Measurements from ENCODE around the gene TAF3.

Gene TAF3

DNA sequence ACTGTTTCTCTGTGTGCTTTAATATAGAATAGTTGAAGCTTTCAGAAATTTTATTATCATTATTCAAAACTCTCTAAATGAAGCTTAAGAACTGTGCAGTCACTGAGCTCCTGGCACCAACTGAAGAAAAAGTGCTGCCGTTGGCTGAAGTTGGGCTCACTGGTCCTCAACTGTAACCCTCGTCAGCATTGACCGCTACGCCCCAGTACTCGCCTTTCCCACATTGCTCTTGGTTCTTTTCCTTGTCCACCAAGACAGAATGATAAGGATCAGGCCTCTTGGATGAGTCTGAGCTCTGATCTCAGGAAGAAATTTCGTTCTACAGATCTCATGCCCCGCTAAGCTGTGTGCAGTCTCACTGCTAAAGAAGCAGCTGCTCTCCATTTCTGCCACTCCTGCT is 7.9 kb upstream of the TAF3 start:
- POLR2A ChIA-PET, result interaction anchor here (3.6 kb wide), 1 partner anchor 22 kb away, joined by 19 read pairs; the partner anchor contains the start of genes ATP5F1C and KIN
- CTCF ChIA-PET, result no interaction called here
- no peak overlapping the region for H3K4me3 ChIP-seq (ENCODE audit: low read depth, low read length)
- TF ChIP-seq, protein P1, sequence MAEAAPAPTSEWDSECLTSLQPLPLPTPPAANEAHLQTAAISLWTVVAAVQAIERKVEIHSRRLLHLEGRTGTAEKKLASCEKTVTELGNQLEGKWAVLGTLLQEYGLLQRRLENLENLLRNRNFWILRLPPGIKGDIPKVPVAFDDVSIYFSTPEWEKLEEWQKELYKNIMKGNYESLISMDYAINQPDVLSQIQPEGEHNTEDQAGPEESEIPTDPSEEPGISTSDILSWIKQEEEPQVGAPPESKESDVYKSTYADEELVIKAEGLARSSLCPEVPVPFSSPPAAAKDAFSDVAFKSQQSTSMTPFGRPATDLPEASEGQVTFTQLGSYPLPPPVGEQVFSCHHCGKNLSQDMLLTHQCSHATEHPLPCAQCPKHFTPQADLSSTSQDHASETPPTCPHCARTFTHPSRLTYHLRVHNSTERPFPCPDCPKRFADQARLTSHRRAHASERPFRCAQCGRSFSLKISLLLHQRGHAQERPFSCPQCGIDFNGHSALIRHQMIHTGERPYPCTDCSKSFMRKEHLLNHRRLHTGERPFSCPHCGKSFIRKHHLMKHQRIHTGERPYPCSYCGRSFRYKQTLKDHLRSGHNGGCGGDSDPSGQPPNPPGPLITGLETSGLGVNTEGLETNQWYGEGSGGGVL (tag by site-specific recombination; IDR thresholded peaks at IDR 0.05), result no peak
- no peak for TF ChIP-seq FEZF1 (tag by site-specific recombination; IDR thresholded peaks at IDR 0.05)
- TF ChIP-seq, protein P2, sequence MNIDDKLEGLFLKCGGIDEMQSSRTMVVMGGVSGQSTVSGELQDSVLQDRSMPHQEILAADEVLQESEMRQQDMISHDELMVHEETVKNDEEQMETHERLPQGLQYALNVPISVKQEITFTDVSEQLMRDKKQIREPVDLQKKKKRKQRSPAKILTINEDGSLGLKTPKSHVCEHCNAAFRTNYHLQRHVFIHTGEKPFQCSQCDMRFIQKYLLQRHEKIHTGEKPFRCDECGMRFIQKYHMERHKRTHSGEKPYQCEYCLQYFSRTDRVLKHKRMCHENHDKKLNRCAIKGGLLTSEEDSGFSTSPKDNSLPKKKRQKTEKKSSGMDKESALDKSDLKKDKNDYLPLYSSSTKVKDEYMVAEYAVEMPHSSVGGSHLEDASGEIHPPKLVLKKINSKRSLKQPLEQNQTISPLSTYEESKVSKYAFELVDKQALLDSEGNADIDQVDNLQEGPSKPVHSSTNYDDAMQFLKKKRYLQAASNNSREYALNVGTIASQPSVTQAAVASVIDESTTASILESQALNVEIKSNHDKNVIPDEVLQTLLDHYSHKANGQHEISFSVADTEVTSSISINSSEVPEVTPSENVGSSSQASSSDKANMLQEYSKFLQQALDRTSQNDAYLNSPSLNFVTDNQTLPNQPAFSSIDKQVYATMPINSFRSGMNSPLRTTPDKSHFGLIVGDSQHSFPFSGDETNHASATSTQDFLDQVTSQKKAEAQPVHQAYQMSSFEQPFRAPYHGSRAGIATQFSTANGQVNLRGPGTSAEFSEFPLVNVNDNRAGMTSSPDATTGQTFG (tag by site-specific recombination; IDR thresholded peaks at IDR 0.05; ENCODE audit: borderline replicate concordance), result no peak
- TF ChIP-seq, protein P3, sequence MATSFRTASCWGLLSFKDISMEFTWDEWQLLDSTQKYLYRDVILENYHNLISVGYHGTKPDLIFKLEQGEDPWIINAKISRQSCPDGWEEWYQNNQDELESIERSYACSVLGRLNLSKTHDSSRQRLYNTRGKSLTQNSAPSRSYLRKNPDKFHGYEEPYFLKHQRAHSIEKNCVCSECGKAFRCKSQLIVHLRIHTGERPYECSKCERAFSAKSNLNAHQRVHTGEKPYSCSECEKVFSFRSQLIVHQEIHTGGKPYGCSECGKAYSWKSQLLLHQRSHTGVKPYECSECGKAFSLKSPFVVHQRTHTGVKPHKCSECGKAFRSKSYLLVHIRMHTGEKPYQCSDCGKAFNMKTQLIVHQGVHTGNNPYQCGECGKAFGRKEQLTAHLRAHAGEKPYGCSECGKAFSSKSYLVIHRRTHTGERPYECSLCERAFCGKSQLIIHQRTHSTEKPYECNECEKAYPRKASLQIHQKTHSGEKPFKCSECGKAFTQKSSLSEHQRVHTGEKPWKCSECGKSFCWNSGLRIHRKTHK (tag by site-specific recombination; IDR thresholded peaks at IDR 0.05), result no peak
- TF ChIP-seq ZNF501 (tag by site-specific recombination; IDR thresholded peaks at IDR 0.05), result no peak
- TF ChIP-seq, protein P4, sequence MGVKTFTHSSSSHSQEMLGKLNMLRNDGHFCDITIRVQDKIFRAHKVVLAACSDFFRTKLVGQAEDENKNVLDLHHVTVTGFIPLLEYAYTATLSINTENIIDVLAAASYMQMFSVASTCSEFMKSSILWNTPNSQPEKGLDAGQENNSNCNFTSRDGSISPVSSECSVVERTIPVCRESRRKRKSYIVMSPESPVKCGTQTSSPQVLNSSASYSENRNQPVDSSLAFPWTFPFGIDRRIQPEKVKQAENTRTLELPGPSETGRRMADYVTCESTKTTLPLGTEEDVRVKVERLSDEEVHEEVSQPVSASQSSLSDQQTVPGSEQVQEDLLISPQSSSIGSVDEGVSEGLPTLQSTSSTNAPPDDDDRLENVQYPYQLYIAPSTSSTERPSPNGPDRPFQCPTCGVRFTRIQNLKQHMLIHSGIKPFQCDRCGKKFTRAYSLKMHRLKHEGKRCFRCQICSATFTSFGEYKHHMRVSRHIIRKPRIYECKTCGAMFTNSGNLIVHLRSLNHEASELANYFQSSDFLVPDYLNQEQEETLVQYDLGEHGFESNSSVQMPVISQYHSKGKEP (tag by site-specific recombination; IDR thresholded peaks at IDR 0.05), result no peak
- no peak for TF ChIP-seq ZNF707 (tag by site-specific recombination; IDR thresholded peaks at IDR 0.05)
- no peak for TF ChIP-seq SP3 (tag by site-specific recombination; IDR thresholded peaks at IDR 0.05)
- TF ChIP-seq, protein P5, sequence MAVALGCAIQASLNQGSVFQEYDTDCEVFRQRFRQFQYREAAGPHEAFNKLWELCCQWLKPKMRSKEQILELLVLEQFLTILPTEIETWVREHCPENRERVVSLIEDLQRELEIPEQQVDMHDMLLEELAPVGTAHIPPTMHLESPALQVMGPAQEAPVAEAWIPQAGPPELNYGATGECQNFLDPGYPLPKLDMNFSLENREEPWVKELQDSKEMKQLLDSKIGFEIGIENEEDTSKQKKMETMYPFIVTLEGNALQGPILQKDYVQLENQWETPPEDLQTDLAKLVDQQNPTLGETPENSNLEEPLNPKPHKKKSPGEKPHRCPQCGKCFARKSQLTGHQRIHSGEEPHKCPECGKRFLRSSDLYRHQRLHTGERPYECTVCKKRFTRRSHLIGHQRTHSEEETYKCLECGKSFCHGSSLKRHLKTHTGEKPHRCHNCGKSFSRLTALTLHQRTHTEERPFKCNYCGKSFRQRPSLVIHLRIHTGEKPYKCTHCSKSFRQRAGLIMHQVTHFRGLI (tag by site-specific recombination; IDR thresholded peaks at IDR 0.05), result no peak
- TF ChIP-seq, protein P6, sequence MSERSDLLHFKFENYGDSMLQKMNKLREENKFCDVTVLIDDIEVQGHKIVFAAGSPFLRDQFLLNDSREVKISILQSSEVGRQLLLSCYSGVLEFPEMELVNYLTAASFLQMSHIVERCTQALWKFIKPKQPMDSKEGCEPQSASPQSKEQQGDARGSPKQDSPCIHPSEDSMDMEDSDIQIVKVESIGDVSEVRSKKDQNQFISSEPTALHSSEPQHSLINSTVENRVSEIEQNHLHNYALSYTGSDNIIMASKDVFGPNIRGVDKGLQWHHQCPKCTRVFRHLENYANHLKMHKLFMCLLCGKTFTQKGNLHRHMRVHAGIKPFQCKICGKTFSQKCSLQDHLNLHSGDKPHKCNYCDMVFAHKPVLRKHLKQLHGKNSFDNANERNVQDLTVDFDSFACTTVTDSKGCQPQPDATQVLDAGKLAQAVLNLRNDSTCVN (tag by site-specific recombination; optimal IDR thresholded peaks at IDR 0.05), result no peak
- TF ChIP-seq SP7 (tag by site-specific recombination; IDR thresholded peaks at IDR 0.05), result no peak
- no peak for TF ChIP-seq ZNF174 (tag by site-specific recombination; IDR thresholded peaks at IDR 0.05)
- TF ChIP-seq ZNF791 (tag by site-specific recombination; IDR thresholded peaks at IDR 0.05), result no peak
- TF ChIP-seq SALL2 (tag by site-specific recombination; IDR thresholded peaks at IDR 0.05; ENCODE audit: borderline replicate concordance), result no peak
- no peak for TF ChIP-seq ZNF629 (tag by site-specific recombination; IDR thresholded peaks at IDR 0.05)
- TF ChIP-seq, protein P7, sequence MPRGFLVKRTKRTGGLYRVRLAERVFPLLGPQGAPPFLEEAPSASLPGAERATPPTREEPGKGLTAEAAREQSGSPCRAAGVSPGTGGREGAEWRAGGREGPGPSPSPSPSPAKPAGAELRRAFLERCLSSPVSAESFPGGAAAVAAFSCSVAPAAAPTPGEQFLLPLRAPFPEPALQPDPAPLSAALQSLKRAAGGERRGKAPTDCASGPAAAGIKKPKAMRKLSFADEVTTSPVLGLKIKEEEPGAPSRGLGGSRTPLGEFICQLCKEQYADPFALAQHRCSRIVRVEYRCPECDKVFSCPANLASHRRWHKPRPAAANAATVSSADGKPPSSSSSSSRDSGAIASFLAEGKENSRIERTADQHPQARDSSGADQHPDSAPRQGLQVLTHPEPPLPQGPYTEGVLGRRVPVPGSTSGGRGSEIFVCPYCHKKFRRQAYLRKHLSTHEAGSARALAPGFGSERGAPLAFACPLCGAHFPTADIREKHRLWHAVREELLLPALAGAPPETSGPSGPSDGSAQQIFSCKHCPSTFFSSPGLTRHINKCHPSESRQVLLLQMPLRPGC (tag by site-specific recombination; IDR thresholded peaks at IDR 0.05), result no peak
- no peak for TF ChIP-seq ZBTB1 (tag by site-specific recombination; IDR thresholded peaks at IDR 0.05)
- no peak for TF ChIP-seq ZNF792 (tag by site-specific recombination; IDR thresholded peaks at IDR 0.05)
- TF ChIP-seq ZNF416 (tag by site-specific recombination; IDR thresholded peaks at IDR 0.05), result no peak
- H3K9me3 ChIP-seq (ENCODE audit: control insufficient read depth, insufficient read depth, low read depth, low read length), result no peaks in the 10 kb centered on the region
- H3K27ac ChIP-seq (ENCODE audit: extremely low read depth, low read depth, low read length), result no peak overlapping the region
- peaks cover 18 to 25% of the 10 kb centered on the region in 2 experiments for H3K36me3 ChIP-seq (ENCODE audit: control insufficient read depth in 2 of 2, insufficient read depth in 1 of 2, low read length in 2 of 2)
- no peaks in the 10 kb centered on the region for H3K4me1 ChIP-seq (ENCODE audit: control insufficient read depth, insufficient read depth, low read length)

Measured in HEK293 (cell line).